IMR-90 (cell line): ENCODE results near the gene CNOT10. TPM values are rescaled to one million over a fixed set of nuclear protein-coding genes. Genes with fewer than 3 reads are reported as not detected.

ENCODE experiments used
- ATAC-seq: fragments of 200-7000 bp; cut with Tn5 transposase; 2 replicates; pipeline ENCODE4 v1.9.1; 2020; ENCODE audit warnings: low read depth, mild to moderate bottlenecking, moderate library complexity
- BruUV-seq: library from RNA; stranded (reverse); fragments of 400-500 nt; replicated peaks from 2 replicates; lab custom pipeline; 2021; lab: Mats Ljungman, UMichigan
- CTCF ChIA-PET: fragments of 300-600 bp; formaldehyde crosslinking; extraction: SDS; loops from one replicate; lab custom pipeline; 2021; ENCODE audit warnings: antibody characterized with exemption; lab: Yijun Ruan, JAX
- POLR2A ChIA-PET: fragments of 300-600 bp; sonication (Branson Sonifier 250); formaldehyde crosslinking; loops from one replicate; lab custom pipeline; 2022; ENCODE audit warnings: antibody characterized with exemption; ENCODE audit not compliant: unreplicated experiment; lab: Charles Lee
- DNase-seq: peaks from one replicate; pipeline ENCODE4 v3.0.0; 2013
- H2AFZ ChIP-seq: replicated peaks from 2 replicates; pipeline ENCODE3; 2013; ENCODE audit warnings: low read length, mild to moderate bottlenecking; ENCODE audit not compliant: poor library complexity
- H2AK5ac ChIP-seq: 2 replicates; pipeline ENCODE4 v1.6.1; 2013; ENCODE audit warnings: low read depth, low read length, inconsistent platforms
- H2AK9ac ChIP-seq: replicated peaks from 2 replicates; pipeline ENCODE3; 2013; ENCODE audit warnings: mild to moderate bottlenecking, low read depth, low read length, moderate library complexity; ENCODE audit not compliant: poor library complexity
- H2BK120ac ChIP-seq: 2 replicates; pipeline ENCODE4 v1.6.1; 2013; ENCODE audit warnings: low read depth, low read length, inconsistent platforms
- H2BK15ac ChIP-seq: 3 replicates; pipeline ENCODE4 v1.6.1; 2013; ENCODE audit warnings: low read depth, low read length, inconsistent platforms
- H2BK20ac ChIP-seq: 2 replicates; pipeline ENCODE4 v1.6.1; 2013; ENCODE audit warnings: low read depth, mild to moderate bottlenecking, inconsistent platforms, low read length, moderate library complexity
- H2BK5ac ChIP-seq: 2 replicates; pipeline ENCODE4 v1.6.1; 2013; ENCODE audit warnings: mild to moderate bottlenecking, low read depth, low read length, inconsistent platforms; ENCODE audit not compliant: poor library complexity, severe bottlenecking
- H3K14ac ChIP-seq: replicated peaks from 2 replicates; pipeline ENCODE4 v1.6.1; 2013; ENCODE audit warnings: low read depth, low read length, inconsistent platforms
- H3K18ac ChIP-seq: 2 replicates; pipeline ENCODE4 v1.6.1; 2013; ENCODE audit warnings: low read depth, low read length, control low read depth
- H3K23ac ChIP-seq: 2 replicates; pipeline ENCODE4 v1.6.1; 2013; ENCODE audit warnings: low read depth, low read length, inconsistent platforms
- H3K27ac ChIP-seq: 2 replicates; pipeline ENCODE4 v1.5.1; 2013; ENCODE audit warnings: mild to moderate bottlenecking, control low read depth, low read length; ENCODE audit not compliant: insufficient read depth
- H3K27me3 ChIP-seq: 2 replicates; pipeline ENCODE4 v1.6.1; 2013; ENCODE audit warnings: low read length; ENCODE audit not compliant: control insufficient read depth, insufficient read depth
- H3K36me3 ChIP-seq: 2 replicates; pipeline ENCODE4 v1.6.1; 2013; ENCODE audit warnings: low read length, mixed read lengths; ENCODE audit not compliant: control insufficient read depth, insufficient read depth
- H3K4ac ChIP-seq: 2 replicates; pipeline ENCODE4 v1.6.1; 2013; ENCODE audit warnings: low read depth, low read length, inconsistent platforms
- H3K4me1 ChIP-seq: 2 replicates; pipeline ENCODE4 v1.6.1; 2013; ENCODE audit warnings: low read length, mixed read lengths; ENCODE audit not compliant: control insufficient read depth, insufficient read depth
- H3K4me2 ChIP-seq: 2 replicates; pipeline ENCODE4 v1.6.1; 2013; ENCODE audit warnings: low read depth, mild to moderate bottlenecking, control low read depth, low read length, moderate library complexity
- H3K4me3 ChIP-seq: 2 replicates; pipeline ENCODE4 v1.5.1; 2013; ENCODE audit warnings: low read depth, mild to moderate bottlenecking, control low read depth, low read length, moderate library complexity; ENCODE audit not compliant: insufficient read depth
- H3K56ac ChIP-seq: 2 replicates; pipeline ENCODE4 v1.6.1; 2013; ENCODE audit warnings: low read length, inconsistent platforms; ENCODE audit not compliant: insufficient read depth; ENCODE audit errors: extremely low read depth
- H3K79me1 ChIP-seq, 2 experiments: 2 replicates each; pipeline ENCODE4 v1.6.1; 2013; ENCODE audit warnings: low read length in 2 of 2, inconsistent platforms in 1 of 2, low read depth in 1 of 2
- H3K9ac ChIP-seq: 2 replicates; pipeline ENCODE4 v1.6.1; 2013; ENCODE audit warnings: low read depth, low read length, control low read depth
- H3K9me1 ChIP-seq: 2 replicates; pipeline ENCODE4 v1.6.1; 2013; ENCODE audit warnings: low read length, inconsistent platforms; ENCODE audit not compliant: insufficient read depth
- H3K9me3 ChIP-seq: 2 replicates; pipeline ENCODE4 v1.6.1; 2013; ENCODE audit warnings: low read length; ENCODE audit not compliant: control insufficient read depth, insufficient read depth
- H4K20me1 ChIP-seq: 2 replicates; pipeline ENCODE4 v1.6.1; 2013; ENCODE audit warnings: low read length, inconsistent platforms; ENCODE audit not compliant: insufficient read depth
- H4K5ac ChIP-seq: 2 replicates; pipeline ENCODE4 v1.6.1; 2013; ENCODE audit warnings: mild to moderate bottlenecking, low read depth, low read length, control low read depth
- H4K8ac ChIP-seq, 2 experiments: 2 replicates each; pipeline ENCODE4 v1.6.1; 2013; ENCODE audit warnings: low read depth in 2 of 2, low read length in 2 of 2, control low read depth in 1 of 2, inconsistent platforms in 1 of 2
- H4K91ac ChIP-seq: 2 replicates; pipeline ENCODE4 v1.6.1; 2013; ENCODE audit warnings: low read depth, low read length, inconsistent platforms; ENCODE audit not compliant: insufficient read depth
- CEBPB ChIP-seq: IDR thresholded peaks from 2 replicates; pipeline ENCODE4 v1.6.1; 2012; ENCODE audit warnings: low read depth, low read length, improper control_type of control experiment
- FOS ChIP-seq: fragments of 150-350 bp; IDR thresholded peaks from 2 replicates; pipeline ENCODE4 v1.6.1; 2016; ENCODE audit warnings: low read depth, low read length
- RAD21 ChIP-seq: IDR thresholded peaks from 2 replicates; pipeline ENCODE4 v1.6.1; 2012; ENCODE audit warnings: low read length, improper control_type of control experiment
- RFX5 ChIP-seq: IDR thresholded peaks from 2 replicates; pipeline ENCODE4 v1.8.0; 2012; ENCODE audit warnings: low read depth, mild to moderate bottlenecking, low read length, moderate library complexity
- USF2 ChIP-seq: fragments of 150-350 bp; IDR thresholded peaks from 2 replicates; pipeline ENCODE4 v1.6.1; 2017; ENCODE audit warnings: mild to moderate bottlenecking, antibody characterized with exemption, low read length, low read depth
- WGBS, 2 experiments: methylation state at CpG; one replicate each; pipeline versions ENCODE4 v1.1.5 to v1.1.7; 2013; ENCODE audit warnings: missing lambda C conversion rate in 2 of 2; ENCODE audit not compliant: insufficient read length in 1 of 2; ENCODE audit errors: extremely low coverage in 2 of 2; 5-methylcytosine and 5-hydroxymethylcytosine counted together
- dilution Hi-C: fragments of 300-500 bp; cut with HindIII; formaldehyde crosslinking; loops from one replicate; pipeline ENCODE4 v1.14.3; 2018; ENCODE audit warnings: low sequenced_read_pairs; ENCODE audit not compliant: unreplicated experiment
- in situ Hi-C: fragments of 300-500 bp; cut with MboI; formaldehyde crosslinking; loops from 3 replicates; pipeline ENCODE4 v1.14.3; 2019; ENCODE audit warnings: low sequenced_read_pairs, inconsistent platforms, mixed read lengths
- intact Hi-C: fragments of 100-400 bp; cut with micrococcal nuclease; formaldehyde crosslinking; loops from 2 replicates; pipeline ENCODE4 v1.10.0; 2022
- polyA plus RNA-seq, 3 experiments: library from polyadenylated mRNA; depleted of rRNA; stranded (reverse); fragments of >200 nt; gene quantifications; 2 replicates each; pipeline ENCODE4 v1.2.3, GENCODE V29; 2012; ENCODE audit warnings: low replicate concordance in 1 of 3
- total RNA-seq: library from RNA; depleted of rRNA; stranded (reverse); fragments of >200 nt; gene quantifications from 2 replicates; pipeline ENCODE4 v1.2.3, GENCODE V29; 2012
- TF ChIP-seq, protein P1 (sequence below): fragments of 150-350 bp; IDR thresholded peaks from 2 replicates; pipeline ENCODE4 v1.6.1; 2016; ENCODE audit warnings: low read depth, mild to moderate bottlenecking, low read length, moderate library complexity, borderline replicate concordance

Gene CNOT10
- total and polyA plus RNA-seq, 2 of the 4 experiments (the other 2 are of a cell fraction): 15.8 to 20.4 TPM

DNA sequence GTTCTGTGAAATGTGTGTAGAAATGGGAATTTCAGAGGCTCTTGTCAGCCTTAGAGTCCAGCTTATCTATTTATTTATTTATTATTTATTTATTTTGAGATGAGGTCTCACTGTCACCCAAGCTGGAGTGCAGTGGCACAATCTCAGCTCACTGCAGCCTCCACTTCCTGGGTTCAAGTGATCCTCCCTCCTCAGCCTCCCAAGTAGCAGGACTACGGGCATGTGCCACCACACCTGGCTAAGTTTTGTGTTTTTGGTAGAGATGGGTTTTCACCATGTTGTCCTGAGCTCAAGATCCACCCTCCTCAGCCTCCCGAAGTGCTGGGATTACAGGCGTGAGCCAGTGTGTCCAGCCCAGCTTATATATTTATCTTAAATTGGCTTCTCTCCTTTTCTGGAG, 11.5 kb downstream of the CNOT10 start:
- ATAC-seq: no peak
- Histone ChIP-seq H3K9me3 (no peaks in the 10 kb centered on the region), H2AK9ac (no peak overlapping the region), H3K9me1 (peaks cover 4% of the 10 kb centered on the region; the same call in 1 of the 2 replicates), H3K27me3 (no peaks in the 10 kb centered on the region), H3K9ac (no peak overlapping the region), H4K91ac (no peak overlapping the region), H2BK15ac (no peak overlapping the region), H3K4me2 (no peak overlapping the region), H4K20me1 (peaks cover 5% of the 10 kb centered on the region; the same call in 1 of the 2 replicates), H3K4me1 (no peaks in the 10 kb centered on the region), H3K56ac (no peak overlapping the region), H2AK5ac (no peak overlapping the region), H2BK20ac (no peak overlapping the region), H3K27ac (no peak overlapping the region), H3K36me3 (peaks cover 3% of the 10 kb centered on the region; the same call in 1 of the 2 replicates), H2AFZ (no peak overlapping the region), H3K79me1 (peaks cover 14 to 37% of the 10 kb centered on the region in 2 experiments; a peak in 3 of 4 replicates), H3K4ac (no peak overlapping the region), H3K18ac (no peak overlapping the region), H3K4me3 (no peak overlapping the region), H3K14ac (no peak overlapping the region), H2BK5ac (no peak overlapping the region), H3K23ac (no peak overlapping the region), H4K8ac (no peak overlapping the region), H2BK120ac (no peak overlapping the region), H4K5ac (no peak overlapping the region)
- no peak for DNase-seq
- no CpG with 5 or more reads among the region's 3 CpGs for WGBS, 2 experiments
- BruUV-seq: no TSS peak
- in situ Hi-C loops: no loop called here
- TF ChIP-seq CEBPB: no peak
- TF ChIP-seq, protein P1, sequence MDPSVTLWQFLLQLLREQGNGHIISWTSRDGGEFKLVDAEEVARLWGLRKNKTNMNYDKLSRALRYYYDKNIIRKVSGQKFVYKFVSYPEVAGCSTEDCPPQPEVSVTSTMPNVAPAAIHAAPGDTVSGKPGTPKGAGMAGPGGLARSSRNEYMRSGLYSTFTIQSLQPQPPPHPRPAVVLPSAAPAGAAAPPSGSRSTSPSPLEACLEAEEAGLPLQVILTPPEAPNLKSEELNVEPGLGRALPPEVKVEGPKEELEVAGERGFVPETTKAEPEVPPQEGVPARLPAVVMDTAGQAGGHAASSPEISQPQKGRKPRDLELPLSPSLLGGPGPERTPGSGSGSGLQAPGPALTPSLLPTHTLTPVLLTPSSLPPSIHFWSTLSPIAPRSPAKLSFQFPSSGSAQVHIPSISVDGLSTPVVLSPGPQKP: no peak
- TF ChIP-seq FOS: no peak
- no peak for TF ChIP-seq RAD21
- TF ChIP-seq USF2: no peak
- TF ChIP-seq RFX5: no peak
- POLR2A ChIA-PET: no interaction called here
- CTCF ChIA-PET: interaction anchor here (0.7 kb wide), 1 partner anchor 94 kb away, joined by 7 read pairs; no protein-coding TSS in a partner anchor
- dilution Hi-C loops: no loop called here
- intact Hi-C loops: no loop called here
